ENCODE results near the gene SPACDR.

Gene SPACDR

DNA sequence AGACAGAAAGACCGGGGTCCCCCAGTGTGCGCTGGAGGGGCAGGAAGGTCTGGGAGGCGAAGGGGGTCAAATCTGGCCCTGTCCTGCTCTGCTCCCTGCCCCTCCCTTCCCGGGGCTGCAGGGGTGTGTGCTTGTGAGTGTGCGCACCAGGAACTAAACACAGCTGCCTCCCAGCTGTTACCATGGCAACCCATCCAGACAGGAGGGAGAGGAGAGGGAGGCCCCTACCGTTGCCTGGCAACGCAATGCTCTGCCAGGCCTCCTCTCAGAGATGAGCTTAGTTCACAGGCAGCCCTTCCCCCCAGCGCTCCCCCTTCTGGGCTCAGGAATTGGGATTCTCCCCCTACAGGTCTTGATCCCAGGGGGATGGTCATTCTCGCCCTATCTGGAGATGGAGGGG, 25.8 kb upstream of the SPACDR start:
- Mint-ChIP-seq H3K4me3 (no peak overlapping the region), H3K27ac (no peak overlapping the region), H3K36me3 (ENCODE audit: low read depth) (no peaks in the 10 kb centered on the region), H3K27me3 (no peaks in the 10 kb centered on the region), H3K9me3 (no peaks in the 10 kb centered on the region), H3K4me1 (ENCODE audit: low read depth) (peaks cover 13% of the 10 kb centered on the region)
- no peak for DNase-seq

DNA sequence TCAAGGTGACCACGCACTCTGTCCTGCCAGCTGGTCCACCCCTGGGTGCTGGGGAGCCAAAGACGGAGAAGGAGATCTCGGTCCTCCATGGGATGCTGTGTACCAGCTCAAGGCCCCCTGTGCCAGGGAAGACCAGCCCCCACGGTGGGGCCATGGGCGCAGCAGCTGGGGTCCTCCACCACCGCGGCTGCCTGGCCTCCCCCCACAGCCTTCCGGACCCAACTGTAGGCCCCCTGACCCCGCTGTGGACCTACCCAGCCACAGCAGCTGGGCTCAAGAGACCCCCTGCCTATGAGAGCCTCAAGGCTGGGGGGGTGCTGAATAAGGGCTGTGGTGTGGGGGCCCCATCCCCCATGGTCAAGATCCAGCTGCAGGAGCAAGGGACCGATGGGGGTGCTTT, 25.1 kb upstream of the SPACDR start:
- no peak for DNase-seq
- H3K9me3 Mint-ChIP-seq: no peaks in the 10 kb centered on the region
- H3K27me3 Mint-ChIP-seq: no peaks in the 10 kb centered on the region
- H3K27ac Mint-ChIP-seq: no peak overlapping the region
- H3K4me1 Mint-ChIP-seq (ENCODE audit: low read depth): peaks cover 13% of the 10 kb centered on the region
- no peaks in the 10 kb centered on the region for H3K36me3 Mint-ChIP-seq (ENCODE audit: low read depth)
- H3K4me3 Mint-ChIP-seq: no peak overlapping the region

DNA sequence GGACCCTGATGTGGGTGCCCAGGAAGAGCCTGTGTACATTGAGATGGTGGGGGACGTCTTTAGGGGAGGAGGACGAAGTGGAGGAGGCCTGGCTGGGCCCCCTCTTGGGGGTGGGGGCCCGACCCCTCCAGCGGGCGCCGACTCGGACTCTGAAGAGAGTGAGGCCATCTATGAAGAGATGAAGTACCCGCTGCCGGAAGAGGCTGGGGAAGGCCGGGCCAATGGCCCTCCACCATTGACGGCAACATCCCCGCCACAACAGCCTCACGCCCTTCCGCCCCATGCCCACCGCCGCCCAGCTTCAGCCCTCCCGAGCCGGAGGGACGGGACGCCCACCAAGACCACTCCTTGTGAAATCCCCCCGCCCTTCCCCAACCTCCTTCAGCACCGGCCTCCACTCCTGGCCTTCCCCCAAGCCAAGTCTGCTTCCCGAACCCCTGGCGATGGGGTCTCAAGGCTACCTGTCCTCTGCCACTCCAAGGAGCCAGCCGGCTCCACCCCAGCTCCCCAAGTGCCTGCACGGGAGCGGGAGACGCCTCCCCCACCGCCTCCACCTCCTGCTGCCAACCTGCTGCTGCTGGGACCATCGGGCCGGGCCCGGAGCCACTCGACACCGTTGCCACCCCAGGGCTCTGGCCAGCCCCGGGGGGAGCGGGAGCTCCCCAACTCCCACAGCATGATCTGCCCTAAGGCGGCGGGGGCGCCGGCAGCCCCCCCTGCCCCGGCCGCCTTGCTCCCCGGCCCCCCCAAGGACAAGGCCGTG, 24.5 kb upstream of the SPACDR start:
- no peak overlapping the region for H3K4me3 Mint-ChIP-seq
- H3K36me3 Mint-ChIP-seq (ENCODE audit: low read depth): no peaks in the 10 kb centered on the region
- no peak for DNase-seq
- H3K4me1 Mint-ChIP-seq (ENCODE audit: low read depth): peaks cover 10% of the 10 kb centered on the region
- no peaks in the 10 kb centered on the region for H3K27me3 Mint-ChIP-seq
- no peak overlapping the region for H3K27ac Mint-ChIP-seq
- no peaks in the 10 kb centered on the region for H3K9me3 Mint-ChIP-seq

DNA sequence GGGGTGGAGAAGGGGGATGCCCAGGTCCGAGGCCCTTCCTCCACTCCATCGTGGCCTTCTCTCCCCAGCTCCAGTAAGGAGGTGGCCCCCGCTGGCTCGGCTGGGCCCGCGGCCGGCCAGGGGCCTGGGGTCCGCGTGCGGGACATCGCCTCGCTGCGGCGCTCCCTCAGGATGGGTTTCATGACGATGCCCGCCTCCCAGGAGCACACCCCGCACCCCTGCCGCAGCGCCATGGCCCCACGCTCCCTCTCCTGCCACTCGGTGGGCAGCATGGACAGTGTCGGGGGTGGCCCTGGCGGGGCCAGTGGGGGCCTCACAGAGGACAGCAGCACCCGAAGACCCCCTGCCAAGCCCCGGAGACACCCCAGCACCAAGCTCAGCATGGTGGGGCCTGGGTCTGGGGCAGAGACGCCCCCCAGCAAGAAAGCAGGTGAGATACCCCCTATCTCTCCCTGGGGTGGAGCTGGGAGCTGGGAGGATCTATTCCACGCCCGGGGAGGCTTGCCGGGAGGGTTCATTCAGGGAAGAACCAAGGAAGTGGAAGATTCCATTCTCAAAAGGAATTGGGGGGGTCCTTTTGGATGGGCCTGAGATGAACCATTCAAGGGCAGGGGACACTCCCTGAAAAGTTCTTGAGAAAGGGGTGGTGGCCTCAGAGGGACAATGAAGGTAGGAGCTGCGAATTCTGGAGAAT, 22.8 kb upstream of the SPACDR start:
- no peaks in the 10 kb centered on the region for H3K36me3 Mint-ChIP-seq (ENCODE audit: low read depth)
- H3K4me3 Mint-ChIP-seq: no peak overlapping the region
- peaks cover 9% of the 10 kb centered on the region for H3K4me1 Mint-ChIP-seq (ENCODE audit: low read depth)
- no peak for DNase-seq
- no peak overlapping the region for H3K27ac Mint-ChIP-seq
- H3K27me3 Mint-ChIP-seq: no peaks in the 10 kb centered on the region
- no peaks in the 10 kb centered on the region for H3K9me3 Mint-ChIP-seq

DNA sequence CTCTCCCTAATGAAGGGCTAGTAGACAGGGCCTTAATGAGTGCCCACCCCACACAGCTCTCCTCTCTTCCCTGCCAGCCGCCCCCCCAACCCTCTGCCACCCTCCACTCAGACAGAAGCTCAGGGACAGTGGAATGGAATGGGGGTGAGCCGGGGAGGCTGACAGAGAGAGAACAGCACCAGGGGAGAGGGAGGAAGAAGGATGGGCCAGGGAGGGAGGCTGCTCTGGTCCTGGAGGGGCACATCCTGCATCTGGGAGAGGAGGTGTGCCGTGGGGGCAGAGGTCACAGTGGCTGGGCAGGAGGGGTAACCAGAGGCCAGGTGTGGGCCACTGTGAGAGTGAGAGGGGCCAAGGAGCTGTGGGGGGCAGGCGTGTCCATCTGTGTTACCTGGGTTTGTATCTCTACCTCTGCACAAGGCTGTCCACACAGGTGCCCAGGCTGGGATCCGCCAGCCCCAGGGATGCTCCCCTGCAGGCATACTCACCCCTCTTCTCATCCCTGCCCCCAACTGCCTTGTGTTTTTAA, 22.1 kb upstream of the SPACDR start:
- Mint-ChIP-seq H3K4me1 (ENCODE audit: low read depth) (peaks cover 10% of the 10 kb centered on the region), H3K9me3 (no peaks in the 10 kb centered on the region), H3K27ac (peak overlapping the region; percentile 4), H3K27me3 (no peaks in the 10 kb centered on the region), H3K36me3 (ENCODE audit: low read depth) (no peaks in the 10 kb centered on the region), H3K4me3 (no peak overlapping the region)
- no peak for DNase-seq

DNA sequence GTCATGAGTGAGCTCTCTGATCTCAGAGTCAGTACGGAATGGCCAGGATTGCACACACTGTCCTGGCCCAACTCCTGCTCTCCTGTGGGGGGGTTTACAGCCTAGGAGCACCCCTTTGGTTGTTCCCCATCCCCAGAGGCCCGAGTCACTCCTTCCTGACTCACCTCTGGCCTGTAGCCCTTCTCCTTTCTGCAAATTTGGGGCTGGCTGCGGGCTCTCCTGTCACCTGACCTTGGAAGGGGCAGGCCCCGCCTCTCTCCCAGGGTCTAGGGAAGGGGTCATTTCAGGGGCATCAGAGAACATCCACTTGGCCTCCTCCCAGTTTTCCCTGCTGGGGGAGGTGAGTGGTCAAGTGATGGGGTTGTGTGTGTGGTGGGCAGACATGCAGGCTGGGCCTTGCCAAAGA, 21.4 kb upstream of the SPACDR start:
- no peak overlapping the region for H3K4me3 Mint-ChIP-seq

DNA sequence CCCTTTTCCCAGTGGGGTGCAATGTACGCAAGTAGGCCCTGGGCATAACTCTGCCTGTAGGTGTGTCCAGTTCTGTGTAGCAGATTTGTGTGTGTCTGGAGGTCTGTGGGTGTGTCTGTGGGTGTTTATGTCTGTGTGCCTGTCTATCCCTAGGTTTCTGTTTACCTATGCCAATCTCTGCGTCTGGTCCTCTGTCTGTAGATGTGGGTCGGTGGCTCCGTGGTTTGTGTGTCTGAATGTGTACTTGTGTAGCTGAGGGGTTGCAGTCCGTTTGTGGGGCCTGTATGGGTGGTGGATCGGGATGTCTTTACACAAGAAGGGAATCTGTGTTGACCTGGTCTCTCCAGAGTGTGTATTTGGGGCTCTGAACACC, 20.6 kb upstream of the SPACDR start:
- H3K27me3 Mint-ChIP-seq: no peaks in the 10 kb centered on the region
- H3K27ac Mint-ChIP-seq: no peak overlapping the region

More for the DNA sequence above, 21.4 kb upstream of the SPACDR start:
- no peaks in the 10 kb centered on the region for H3K36me3 Mint-ChIP-seq (ENCODE audit: low read depth)
- peaks cover 10% of the 10 kb centered on the region for H3K4me1 Mint-ChIP-seq (ENCODE audit: low read depth)
- no peaks in the 10 kb centered on the region for H3K27me3 Mint-ChIP-seq
- H3K9me3 Mint-ChIP-seq: no peaks in the 10 kb centered on the region
- no peak for DNase-seq
- no peak overlapping the region for H3K27ac Mint-ChIP-seq

DNA sequence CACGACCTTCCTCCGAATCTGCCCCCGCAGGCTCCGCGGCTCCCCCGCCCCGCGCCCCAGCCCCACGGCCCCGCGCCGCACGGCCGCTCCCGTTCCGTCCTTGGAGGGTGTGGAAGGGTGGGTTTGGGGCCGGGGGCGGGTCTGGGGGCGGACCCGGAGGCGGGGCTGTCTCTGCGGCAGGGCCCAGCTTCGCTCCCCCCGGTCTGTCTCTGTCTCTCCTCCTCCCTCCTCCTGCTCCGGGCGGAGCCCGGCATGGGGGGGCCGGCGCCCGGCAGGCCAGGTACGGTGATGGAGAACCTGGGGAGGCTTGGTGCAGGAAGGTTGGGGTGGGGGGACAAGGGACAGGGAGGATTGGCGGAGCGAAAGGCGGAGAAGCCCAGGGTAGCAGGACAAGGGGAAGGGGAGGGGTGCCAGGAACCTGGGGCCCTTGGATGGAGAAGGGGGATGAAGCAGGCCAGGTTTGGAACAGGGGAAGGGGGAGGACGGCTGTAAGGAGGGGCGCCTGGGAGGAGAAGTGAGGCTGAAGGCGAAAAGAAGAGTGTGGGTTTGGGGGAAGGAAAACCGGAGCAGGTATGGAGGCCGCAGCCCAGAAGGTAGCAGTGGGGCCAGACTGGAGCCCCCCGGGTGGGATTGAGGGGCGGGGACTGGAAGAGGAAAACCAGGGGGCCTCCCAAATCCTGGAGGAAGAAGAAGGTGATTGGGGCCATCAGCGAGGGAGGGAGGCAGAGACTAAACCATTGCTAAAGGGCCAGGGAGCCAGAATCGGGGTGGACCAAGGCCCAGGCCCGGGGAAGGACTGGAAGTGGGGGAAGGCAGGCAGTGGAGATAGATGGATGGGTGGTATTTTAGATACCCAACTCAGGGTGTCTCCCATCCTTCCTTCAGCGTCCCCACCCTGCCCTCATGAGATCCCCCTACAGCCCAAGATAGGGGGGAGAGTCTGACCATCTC, 19.9 kb upstream of the SPACDR start, which contains the start of gene NYAP1:
Gene NYAP1, plus strand, starts transcription at position 206 of the 951 bp plus-strand sequence. CDS start 1,385 bp downstream, outside the sequence.
- H3K27ac Mint-ChIP-seq: peak within 1 kb of the TSS; percentile 75
- peaks cover 12% of the 10 kb centered on the region for H3K4me1 Mint-ChIP-seq (ENCODE audit: low read depth)
- DNase-seq: no peak
- no peaks in the 10 kb centered on the region for H3K9me3 Mint-ChIP-seq
- peaks cover under 1% of the 10 kb centered on the region for H3K36me3 Mint-ChIP-seq (ENCODE audit: low read depth)
- H3K4me3 Mint-ChIP-seq: peak within 1 kb of the TSS; percentile 79
- no peaks in the 10 kb centered on the region for H3K27me3 Mint-ChIP-seq

More for the DNA sequence above, 20.6 kb upstream of the SPACDR start:
- DNase-seq: no peak
- H3K36me3 Mint-ChIP-seq (ENCODE audit: low read depth): no peaks in the 10 kb centered on the region
- H3K4me1 Mint-ChIP-seq (ENCODE audit: low read depth): peaks cover 11% of the 10 kb centered on the region
- H3K9me3 Mint-ChIP-seq: no peaks in the 10 kb centered on the region
- H3K4me3 Mint-ChIP-seq: no peak overlapping the region

DNA sequence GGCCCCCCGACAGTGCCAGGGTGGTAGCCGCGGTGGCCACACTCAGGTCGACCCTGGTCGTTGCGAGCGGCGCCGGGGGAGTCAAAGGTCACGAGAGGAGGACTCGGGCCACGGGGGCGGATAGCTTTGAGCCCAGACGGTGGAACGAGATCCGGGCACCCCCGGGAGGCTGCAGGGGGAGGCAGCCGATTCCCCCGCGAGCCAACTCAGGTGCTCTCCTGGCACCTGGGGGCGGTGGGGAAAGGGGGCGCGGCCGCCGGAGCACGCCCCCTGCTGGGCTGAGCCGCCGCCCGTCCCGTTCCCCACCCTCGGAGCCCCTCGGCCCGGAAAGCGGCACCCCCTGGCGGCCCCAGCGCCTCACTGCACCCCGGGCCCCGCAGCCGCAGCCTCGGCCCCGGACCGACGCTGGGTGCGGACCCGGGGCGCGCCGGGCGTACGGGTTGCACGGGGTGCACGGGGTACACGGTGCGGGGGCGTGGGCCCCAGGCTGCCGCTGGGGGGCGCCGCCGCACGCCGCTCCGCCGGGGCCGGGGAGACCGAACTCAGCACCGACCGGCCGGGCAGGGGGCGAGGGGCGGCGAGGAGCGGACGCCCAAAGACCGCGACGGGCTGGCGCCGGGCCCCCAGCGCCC, 19.1 kb upstream of the SPACDR start:
- Mint-ChIP-seq H3K27me3 (no peaks in the 10 kb centered on the region), H3K36me3 (ENCODE audit: low read depth) (peaks cover 7% of the 10 kb centered on the region), H3K4me1 (ENCODE audit: low read depth) (peaks cover 12% of the 10 kb centered on the region), H3K27ac (peak overlapping the region; percentile 75), H3K9me3 (no peaks in the 10 kb centered on the region), H3K4me3 (peak overlapping the region; percentile 79)
- peak; percentile 94 for DNase-seq

DNA sequence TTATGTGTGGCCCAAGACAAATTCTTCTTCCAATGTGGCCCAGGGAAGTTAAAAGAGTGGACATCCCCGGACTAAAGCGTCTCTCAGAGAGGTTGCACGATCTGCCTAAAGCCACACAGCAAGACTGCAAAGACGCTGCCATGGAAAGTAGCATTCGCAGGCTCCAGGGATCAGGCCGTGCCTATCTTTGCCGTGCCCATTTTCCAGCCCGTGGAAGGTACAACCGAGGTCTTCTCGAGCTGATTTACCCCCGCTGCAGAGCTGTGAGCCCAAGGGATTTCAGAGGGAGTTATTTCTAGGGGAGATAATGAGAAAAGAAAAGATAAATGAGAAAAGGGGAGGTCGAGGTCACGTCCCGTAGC, 18.6 kb upstream of the SPACDR start:
- Mint-ChIP-seq H3K4me1 (ENCODE audit: low read depth) (peaks cover 12% of the 10 kb centered on the region), H3K27ac (peak overlapping the region; percentile 75), H3K4me3 (peak overlapping the region; percentile 79), H3K9me3 (no peaks in the 10 kb centered on the region), H3K27me3 (no peaks in the 10 kb centered on the region), H3K36me3 (ENCODE audit: low read depth) (peaks cover 11% of the 10 kb centered on the region)
- DNase-seq: no peak

DNA sequence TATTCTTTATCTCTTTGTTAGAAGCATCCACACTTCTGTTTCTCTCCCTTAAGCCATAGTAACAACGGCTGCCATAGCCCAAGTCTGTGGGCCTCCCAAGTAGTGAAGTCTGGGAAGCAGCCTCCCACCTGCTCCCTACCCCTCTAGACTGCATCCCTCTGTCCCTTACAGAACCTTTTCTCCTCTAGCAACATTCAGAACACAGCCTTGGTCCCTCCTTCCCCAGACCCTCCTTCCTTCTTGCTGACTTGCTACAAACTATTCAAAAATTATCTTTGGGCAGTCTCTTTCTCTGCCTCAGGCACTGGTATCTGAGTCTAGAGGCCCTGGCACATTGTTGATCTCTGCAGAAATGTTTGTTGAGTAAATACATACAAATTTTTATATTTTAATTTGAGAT, 17.4 kb upstream of the SPACDR start:
- Mint-ChIP-seq H3K27me3 (no peaks in the 10 kb centered on the region), H3K27ac (no peak overlapping the region), H3K36me3 (ENCODE audit: low read depth) (peaks cover 21% of the 10 kb centered on the region), H3K4me1 (ENCODE audit: low read depth) (peaks cover 18% of the 10 kb centered on the region), H3K4me3 (no peak overlapping the region), H3K9me3 (no peaks in the 10 kb centered on the region)
- no peak for DNase-seq

DNA sequence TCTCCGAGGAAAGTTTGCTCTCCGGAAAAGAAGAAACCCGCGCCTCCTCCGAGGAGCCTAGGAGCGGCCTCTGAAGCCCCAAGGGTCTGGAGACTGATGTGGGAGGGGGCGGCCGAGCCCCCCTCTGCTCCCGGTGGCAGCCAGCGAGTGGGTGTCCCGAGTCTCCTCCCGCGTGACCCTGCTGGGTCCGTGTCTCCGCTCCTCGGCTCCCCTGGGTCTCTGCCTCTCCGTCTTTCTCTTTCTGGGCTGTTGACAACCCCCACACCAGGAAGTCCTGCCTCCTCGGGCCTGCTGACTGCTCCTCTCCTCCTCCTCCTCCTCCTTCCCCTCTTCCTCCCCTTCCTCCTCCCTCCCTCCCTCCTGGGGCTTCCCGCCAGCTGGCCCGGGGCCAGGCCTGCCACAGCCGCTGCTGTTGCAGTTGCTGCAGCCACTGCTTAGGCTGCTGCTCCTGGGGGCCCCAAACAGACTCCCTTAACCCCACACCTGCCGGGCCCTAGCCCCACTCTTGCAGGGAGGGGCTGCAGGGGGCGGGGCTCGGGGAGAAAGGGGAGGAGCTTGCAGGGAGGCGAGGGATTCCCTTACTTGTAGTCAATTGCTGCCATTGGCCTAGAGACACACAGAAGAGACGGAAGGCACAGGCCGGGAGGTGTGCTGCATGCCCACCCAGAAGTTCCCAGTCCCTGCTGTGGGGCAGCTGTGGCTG, 15.0 kb upstream of the SPACDR start, which contains the start of gene TSC22D4:
Gene TSC22D4, minus strand, starts transcription at position 257 of the 703 bp plus-strand sequence. CDS start 1,176 bp downstream, outside the sequence.
- peaks cover 43% of the 10 kb centered on the region for H3K36me3 Mint-ChIP-seq (ENCODE audit: low read depth)
- H3K27me3 Mint-ChIP-seq: no peaks in the 10 kb centered on the region
- peak within 1 kb of the TSS; percentile 93 for H3K4me3 Mint-ChIP-seq
- peak within 1 kb of the TSS; percentile 92 for H3K27ac Mint-ChIP-seq
- peak; percentile 93 for DNase-seq
- peaks cover 38% of the 10 kb centered on the region for H3K4me1 Mint-ChIP-seq (ENCODE audit: low read depth)
- no peaks in the 10 kb centered on the region for H3K9me3 Mint-ChIP-seq

DNA sequence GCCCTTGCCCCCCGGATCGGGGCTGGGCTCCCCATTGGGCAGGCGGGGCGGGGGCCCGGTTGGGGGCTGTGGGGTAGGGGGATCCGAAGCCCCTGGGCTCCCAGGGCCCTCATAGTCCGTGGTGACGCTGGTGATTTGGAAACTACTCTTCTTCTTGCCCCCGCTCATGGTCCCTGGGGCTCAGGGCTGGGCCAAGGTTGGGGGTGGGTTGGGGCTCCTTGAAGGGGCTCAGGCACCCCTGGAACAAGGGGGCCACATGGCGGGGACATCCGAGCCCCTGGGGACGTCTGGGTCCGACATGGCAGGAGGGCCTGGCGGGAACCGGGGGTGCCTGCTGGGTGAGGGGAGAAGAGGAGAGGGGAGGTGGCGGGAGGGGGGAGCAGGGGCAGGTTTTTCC, 13.8 kb upstream of the SPACDR start:
- peaks cover 48% of the 10 kb centered on the region for H3K4me1 Mint-ChIP-seq (ENCODE audit: low read depth)

More for the DNA sequence above, 13.8 kb upstream of the SPACDR start:
- peak overlapping the region; percentile 96 for H3K27ac Mint-ChIP-seq
- H3K9me3 Mint-ChIP-seq: no peaks in the 10 kb centered on the region
- peaks cover 55% of the 10 kb centered on the region for H3K36me3 Mint-ChIP-seq (ENCODE audit: low read depth)
- H3K4me3 Mint-ChIP-seq: peak overlapping the region; percentile 93
- H3K27me3 Mint-ChIP-seq: no peaks in the 10 kb centered on the region
- DNase-seq: peak; percentile 56

All from activated T-cell treated with anti-CD3 and anti-CD28 coated beads, Interleukin-2, amount 50 U/mL, for 24 hours (primary cell).